ENCODE results near the gene PINK1. TPM values are rescaled to one million over a fixed set of nuclear protein-coding genes. Genes with fewer than 3 reads are reported as not detected.
A peak's percentile ranks its signal among the peaks of the same experiment; 100 is the strongest.

The PINK1 gene
- total RNA-seq, 1 donor from 2014 or later, result 57.7 TPM

GRCh38 chr1:20589331-20590278, 43.7 kb upstream of the PINK1 start:
- Histone ChIP-seq H3K36me3 (ENCODE audit: control insufficient read depth, insufficient read depth, low read length) (no peaks in the 10 kb centered on the region), H3K27me3 (ENCODE audit: control insufficient read depth, insufficient read depth, low read length) (no peaks in the 10 kb centered on the region), H3K4me3 (ENCODE audit: low read depth, low read length) (peak overlapping the region; percentile 7)
- no peak for TF ChIP-seq CTCF (IDR thresholded peaks at IDR 0.05; ENCODE audit: insufficient read depth, low read length, poor library complexity, severe bottlenecking)
- no peak for DNase-seq (ENCODE audit: low read depth)

GRCh38 chr1:20590306-20590777, 42.9 kb upstream of the PINK1 start:
- TF ChIP-seq CTCF (IDR thresholded peaks at IDR 0.05; ENCODE audit: insufficient read depth, low read length, poor library complexity, severe bottlenecking), result no peak
- Histone ChIP-seq H3K36me3 (ENCODE audit: control insufficient read depth, insufficient read depth, low read length) (no peaks in the 10 kb centered on the region), H3K4me3 (ENCODE audit: low read depth, low read length) (no peak overlapping the region), H3K27me3 (ENCODE audit: control insufficient read depth, insufficient read depth, low read length) (no peaks in the 10 kb centered on the region)
- DNase-seq (ENCODE audit: low read depth), result no peak

GRCh38 chr1:20593756-20594155, 39.5 kb upstream of the PINK1 start:
- no peaks in the 10 kb centered on the region for H3K36me3 ChIP-seq (ENCODE audit: control insufficient read depth, insufficient read depth, low read length)
- H3K27me3 ChIP-seq (ENCODE audit: control insufficient read depth, insufficient read depth, low read length), result no peaks in the 10 kb centered on the region
- no peak for TF ChIP-seq CTCF (IDR thresholded peaks at IDR 0.05; ENCODE audit: insufficient read depth, low read length, poor library complexity, severe bottlenecking)
- H3K4me3 ChIP-seq (ENCODE audit: low read depth, low read length), result no peak overlapping the region
- DNase-seq (ENCODE audit: low read depth), result no peak

- no peak overlapping the region for H3K4me3 ChIP-seq (ENCODE audit: low read depth, low read length)
- H3K36me3 ChIP-seq (ENCODE audit: control insufficient read depth, insufficient read depth, low read length), result no peaks in the 10 kb centered on the region
- H3K27me3 ChIP-seq (ENCODE audit: control insufficient read depth, insufficient read depth, low read length), result no peaks in the 10 kb centered on the region
- DNase-seq (ENCODE audit: low read depth), result no peak
- no peak for TF ChIP-seq CTCF (IDR thresholded peaks at IDR 0.05; ENCODE audit: insufficient read depth, low read length, poor library complexity, severe bottlenecking)
These were observed 38.5 kb upstream of the PINK1 start for GRCh38 chr1:20594746-20595145.

GRCh38 chr1:20596106-20596505, 37.2 kb upstream of the PINK1 start:
- Histone ChIP-seq H3K36me3 (ENCODE audit: control insufficient read depth, insufficient read depth, low read length) (no peaks in the 10 kb centered on the region), H3K4me3 (ENCODE audit: low read depth, low read length) (no peak overlapping the region), H3K27me3 (ENCODE audit: control insufficient read depth, insufficient read depth, low read length) (no peaks in the 10 kb centered on the region)
- DNase-seq (ENCODE audit: low read depth), result no peak
- TF ChIP-seq CTCF (IDR thresholded peaks at IDR 0.05; ENCODE audit: insufficient read depth, low read length, poor library complexity, severe bottlenecking), result no peak
